SK-N-SH (cell line): ENCODE measurements around the gene LARP1B. TPM values are rescaled to one million over a fixed set of nuclear protein-coding genes. Genes with fewer than 3 reads are reported as not detected.

Experiments used
- CTCF ChIA-PET: fragments of 300-600, 350-600 bp; formaldehyde crosslinking; extraction: SDS; loops from one replicate; lab custom pipeline; 2021; lab: Yijun Ruan, JAX
- POLR2A ChIA-PET: fragments of 350-600 bp; sonication (Branson Sonifier 250); formaldehyde crosslinking; extraction: SDS; loops from one replicate; lab custom pipeline; 2020; ENCODE audit warnings: antibody characterized with exemption, inconsistent platforms; lab: Yijun Ruan, JAX
- DNase-seq: peaks from one replicate; pipeline ENCODE4 v3.0.0; 2012
- H2AFZ ChIP-seq: fragments of 200-600 bp; sonication (generic); 2 replicates; pipeline ENCODE4 v1.8.1; 2016; ENCODE audit warnings: antibody characterized with exemption, mild to moderate bottlenecking, low read depth
- H3F3A ChIP-seq: fragments of 200-600 bp; sonication (generic); replicated peaks from 2 replicates; pipeline ENCODE3; 2016; ENCODE audit warnings: antibody characterized with exemption, mild to moderate bottlenecking; ENCODE audit not compliant: insufficient read depth
- H3K27ac ChIP-seq, 2 experiments: fragments of 200-500 bp in 1 of 2; fragments of 200-600 bp in 1 of 2; sonication (Bioruptor generic) in 1 of 2; sonication (generic), shearing (Covaris generic) in 1 of 2; 2 replicates each; pipeline versions ENCODE4 v1.5.1 to v1.6.1; 2014 to 2016; ENCODE audit warnings: low read depth in 2 of 2, inconsistent platforms in 1 of 2, low read length in 1 of 2, mild to moderate bottlenecking in 1 of 2, mixed read lengths in 1 of 2
- H3K27me3 ChIP-seq: fragments of 200-600 bp; sonication (generic), shearing (Covaris generic); 2 replicates; pipeline ENCODE4 v1.6.1; 2016; ENCODE audit warnings: mixed run types; ENCODE audit not compliant: insufficient read depth
- H3K36me3 ChIP-seq, 2 experiments: fragments of 200-500 bp in 1 of 2; fragments of 200-600 bp in 1 of 2; sonication (Bioruptor generic) in 1 of 2; sonication (generic) in 1 of 2; replicated peaks in 1 of 2; 2 replicates each; pipeline versions ENCODE3 to v1.5.1; 2014 to 2016; ENCODE audit warnings: low read length in 1 of 2, mild to moderate bottlenecking in 1 of 2; ENCODE audit not compliant: insufficient read depth in 2 of 2, control insufficient read depth in 1 of 2
- H3K4me1 ChIP-seq, 2 experiments: fragments of 200-500 bp in 1 of 2; fragments of 200-600 bp in 1 of 2; sonication (Bioruptor generic) in 1 of 2; sonication (generic), shearing (Covaris generic) in 1 of 2; 2 replicates each; pipeline versions ENCODE4 v1.5.1 to v1.6.1; 2014 to 2016; ENCODE audit warnings: low read depth in 1 of 2, low read length in 1 of 2, mixed run types in 1 of 2; ENCODE audit not compliant: insufficient read depth in 2 of 2, control insufficient read depth in 1 of 2
- H3K4me2 ChIP-seq: fragments of 200-600 bp; sonication (generic), shearing (Covaris generic); 2 replicates; pipeline ENCODE4 v1.6.1; 2017; ENCODE audit warnings: mixed run types
- H3K4me3 ChIP-seq, 2 experiments: fragments of 200-500 bp in 1 of 2; fragments of 200-600 bp in 1 of 2; sonication (Bioruptor generic) in 1 of 2; sonication (generic), shearing (Covaris generic) in 1 of 2; 2 replicates each; pipeline versions ENCODE4 v1.5.1 to v1.8.1; 2014 to 2016; ENCODE audit warnings: low read depth in 2 of 2, inconsistent platforms in 1 of 2, low read length in 1 of 2, mild to moderate bottlenecking in 1 of 2, mixed read lengths in 1 of 2, moderate library complexity in 1 of 2
- H3K79me2 ChIP-seq: fragments of 200-600 bp; sonication (generic); 2 replicates; pipeline ENCODE4 v1.8.1; 2017; ENCODE audit warnings: mild to moderate bottlenecking; ENCODE audit not compliant: insufficient read depth
- H3K9ac ChIP-seq: fragments of 200-600 bp; sonication (generic); 2 replicates; pipeline ENCODE4 v1.6.1; 2017; ENCODE audit warnings: mixed run types
- H3K9me2 ChIP-seq: fragments of 200-600 bp; sonication (generic); 2 replicates; pipeline ENCODE4 v1.6.1; 2017; ENCODE audit warnings: mixed run types
- H3K9me3 ChIP-seq: fragments of 200-600 bp; sonication (generic); 2 replicates; pipeline ENCODE4 v1.6.1; 2017; ENCODE audit warnings: mixed run types, mild to moderate bottlenecking, moderate library complexity
- H4K20me1 ChIP-seq: fragments of 200-600 bp; sonication (generic); 2 replicates; pipeline ENCODE4 v1.6.1; 2017; ENCODE audit warnings: mild to moderate bottlenecking, mixed run types; ENCODE audit not compliant: insufficient read depth
- FOSL2 ChIP-seq: IDR thresholded peaks from 2 replicates; pipeline ENCODE4 v1.4.0; 2012; ENCODE audit warnings: low read depth, mild to moderate bottlenecking, moderate library complexity, borderline replicate concordance
- JUND ChIP-seq: IDR thresholded peaks from 2 replicates; pipeline ENCODE4 v1.4.0; 2012
- NFIC ChIP-seq: IDR thresholded peaks from 2 replicates; pipeline ENCODE4 v1.4.0; 2012; ENCODE audit warnings: borderline replicate concordance
- NRF1 ChIP-seq: IDR thresholded peaks from 2 replicates; pipeline ENCODE4 v1.6.1; 2012; ENCODE audit warnings: low read depth, mild to moderate bottlenecking, low read length
- RCOR1 ChIP-seq: fragments of 150-350 bp; IDR thresholded peaks from 2 replicates; pipeline ENCODE4 v1.6.1; 2017; ENCODE audit warnings: antibody characterized with exemption, low read length
- WGBS: methylation state at CpG from one replicate; pipeline ENCODE4 v1.1.6; 2017; ENCODE audit warnings: low lambda C conversion rate; 5-methylcytosine and 5-hydroxymethylcytosine counted together
- polyA plus RNA-seq, 3 experiments: library from polyadenylated mRNA; depleted of rRNA; stranded (reverse); fragments of >200 nt; gene quantifications; 2 replicates each; pipeline ENCODE4 v1.2.3, GENCODE V29; 2012
- TF ChIP-seq, protein P1 (sequence below): fragments of 150-350 bp; IDR thresholded peaks from 2 replicates; pipeline ENCODE4 v1.6.1; 2016; ENCODE audit warnings: mild to moderate bottlenecking, low read depth, low read length
- TF ChIP-seq, protein P2 (sequence below): IDR thresholded peaks from 2 replicates; pipeline ENCODE4 v1.4.0; 2012; ENCODE audit warnings: low read depth, borderline replicate concordance
- TF ChIP-seq, protein P3 (sequence below): IDR thresholded peaks from 2 replicates; pipeline ENCODE4 v1.4.0; 2012; ENCODE audit warnings: low read depth, borderline replicate concordance
- TF ChIP-seq, protein P4 (sequence below): IDR thresholded peaks from 2 replicates; pipeline ENCODE4 v1.4.0; 2012; ENCODE audit warnings: low read depth

LARP1B gene
- polyA plus RNA-seq, 1 of the 3 experiments (the other 2 are of a cell fraction) = 4.8 TPM

DNA sequence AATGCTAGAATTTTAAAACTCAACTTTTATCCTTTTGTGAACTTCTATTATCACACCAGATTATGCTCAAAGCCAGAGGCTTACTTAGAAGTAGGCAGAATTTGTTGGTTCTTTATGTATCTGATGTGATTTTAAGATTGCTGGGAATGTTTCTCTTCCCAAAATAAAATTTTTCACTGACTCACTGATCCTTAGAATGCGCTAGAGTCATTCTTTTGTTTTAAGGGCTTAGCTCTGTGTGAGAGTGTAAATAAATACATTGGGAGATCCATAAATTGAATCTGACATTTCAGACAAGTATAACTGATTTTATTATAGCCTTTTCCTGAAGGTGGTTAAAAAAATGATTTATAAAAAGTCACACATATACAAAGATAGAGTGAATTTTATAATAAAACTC lies 101.3 kb downstream of the LARP1B start (continued):
- TF ChIP-seq, protein P1, sequence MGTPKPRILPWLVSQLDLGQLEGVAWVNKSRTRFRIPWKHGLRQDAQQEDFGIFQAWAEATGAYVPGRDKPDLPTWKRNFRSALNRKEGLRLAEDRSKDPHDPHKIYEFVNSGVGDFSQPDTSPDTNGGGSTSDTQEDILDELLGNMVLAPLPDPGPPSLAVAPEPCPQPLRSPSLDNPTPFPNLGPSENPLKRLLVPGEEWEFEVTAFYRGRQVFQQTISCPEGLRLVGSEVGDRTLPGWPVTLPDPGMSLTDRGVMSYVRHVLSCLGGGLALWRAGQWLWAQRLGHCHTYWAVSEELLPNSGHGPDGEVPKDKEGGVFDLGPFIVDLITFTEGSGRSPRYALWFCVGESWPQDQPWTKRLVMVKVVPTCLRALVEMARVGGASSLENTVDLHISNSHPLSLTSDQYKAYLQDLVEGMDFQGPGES = no peak
- TF ChIP-seq, protein P2, sequence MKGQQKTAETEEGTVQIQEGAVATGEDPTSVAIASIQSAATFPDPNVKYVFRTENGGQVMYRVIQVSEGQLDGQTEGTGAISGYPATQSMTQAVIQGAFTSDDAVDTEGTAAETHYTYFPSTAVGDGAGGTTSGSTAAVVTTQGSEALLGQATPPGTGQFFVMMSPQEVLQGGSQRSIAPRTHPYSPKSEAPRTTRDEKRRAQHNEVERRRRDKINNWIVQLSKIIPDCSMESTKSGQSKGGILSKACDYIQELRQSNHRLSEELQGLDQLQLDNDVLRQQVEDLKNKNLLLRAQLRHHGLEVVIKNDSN = no peak
- no peak for TF ChIP-seq NFIC
- TF ChIP-seq, protein P3, sequence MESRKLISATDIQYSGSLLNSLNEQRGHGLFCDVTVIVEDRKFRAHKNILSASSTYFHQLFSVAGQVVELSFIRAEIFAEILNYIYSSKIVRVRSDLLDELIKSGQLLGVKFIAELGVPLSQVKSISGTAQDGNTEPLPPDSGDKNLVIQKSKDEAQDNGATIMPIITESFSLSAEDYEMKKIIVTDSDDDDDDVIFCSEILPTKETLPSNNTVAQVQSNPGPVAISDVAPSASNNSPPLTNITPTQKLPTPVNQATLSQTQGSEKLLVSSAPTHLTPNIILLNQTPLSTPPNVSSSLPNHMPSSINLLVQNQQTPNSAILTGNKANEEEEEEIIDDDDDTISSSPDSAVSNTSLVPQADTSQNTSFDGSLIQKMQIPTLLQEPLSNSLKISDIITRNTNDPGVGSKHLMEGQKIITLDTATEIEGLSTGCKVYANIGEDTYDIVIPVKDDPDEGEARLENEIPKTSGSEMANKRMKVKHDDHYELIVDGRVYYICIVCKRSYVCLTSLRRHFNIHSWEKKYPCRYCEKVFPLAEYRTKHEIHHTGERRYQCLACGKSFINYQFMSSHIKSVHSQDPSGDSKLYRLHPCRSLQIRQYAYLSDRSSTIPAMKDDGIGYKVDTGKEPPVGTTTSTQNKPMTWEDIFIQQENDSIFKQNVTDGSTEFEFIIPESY = no peak

DNA sequence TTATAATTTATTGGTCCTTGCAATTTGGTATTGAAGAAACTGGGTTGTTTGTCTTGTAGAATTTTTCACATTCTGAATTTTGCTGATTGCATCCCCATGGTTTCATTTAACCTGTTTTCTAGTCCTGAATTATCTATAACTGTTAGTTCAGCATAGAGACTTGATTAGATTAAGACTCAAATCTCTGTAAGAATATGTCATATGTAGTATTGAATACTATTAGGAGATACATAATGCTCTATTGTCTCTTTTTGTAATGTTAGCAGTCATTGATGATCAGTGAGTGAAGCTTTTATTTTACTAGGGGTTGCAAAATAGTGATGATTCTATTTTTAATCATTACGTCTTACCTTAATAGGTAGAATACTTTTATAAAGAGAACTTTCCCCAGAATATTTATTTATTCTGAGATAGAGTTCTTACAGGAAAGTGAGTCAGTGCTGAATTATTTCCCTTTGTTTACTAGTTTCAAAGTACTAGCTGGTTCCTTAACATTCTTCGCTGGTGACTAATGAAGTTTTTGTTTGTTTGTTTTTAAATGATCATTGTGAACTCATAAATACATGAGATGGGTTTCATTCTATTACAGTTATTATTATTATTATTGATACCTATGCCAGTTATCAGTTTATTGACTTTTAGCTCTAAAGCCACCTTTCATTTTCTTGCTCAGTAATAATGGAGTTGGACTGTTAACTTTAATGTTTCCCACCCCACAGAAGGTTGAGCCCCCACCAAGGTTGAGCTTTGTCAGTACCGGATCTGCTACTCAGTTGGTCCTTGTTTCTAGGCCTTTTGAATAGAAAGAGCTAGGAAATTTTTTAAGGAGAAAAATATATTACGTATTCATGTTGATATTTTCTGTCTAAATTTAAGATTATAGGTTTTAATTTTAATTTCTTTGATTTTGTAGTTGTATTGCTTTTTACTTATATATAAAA lies 102.3 kb downstream of the LARP1B start:
- TF ChIP-seq, protein P4, sequence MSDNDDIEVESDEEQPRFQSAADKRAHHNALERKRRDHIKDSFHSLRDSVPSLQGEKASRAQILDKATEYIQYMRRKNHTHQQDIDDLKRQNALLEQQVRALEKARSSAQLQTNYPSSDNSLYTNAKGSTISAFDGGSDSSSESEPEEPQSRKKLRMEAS = no peak
- TF ChIP-seq FOSL2 = peak; percentile 41; the same call in 1 of the 2 replicates
- TF ChIP-seq JUND = peak; percentile 61
- no peaks in the 10 kb centered on the region for H3K9me2 ChIP-seq
- no peak overlapping the region for H3K4me3 ChIP-seq
- no peaks in the 10 kb centered on the region for H3K9me3 ChIP-seq
- 64% methylated on average over 4 of the region's 4 CpGs for WGBS
- no peaks in the 10 kb centered on the region for H3K79me2 ChIP-seq
- H3K9ac ChIP-seq = no peak overlapping the region
- no peak overlapping the region; the same call in 1 of the 2 replicates for H2AFZ ChIP-seq
- H3K4me2 ChIP-seq = no peak overlapping the region
- H3K4me1 ChIP-seq = peaks cover 0 to 11% of the 10 kb centered on the region in 2 experiments; a peak in 2 of 4 replicates
- H3F3A ChIP-seq = peaks cover 8% of the 10 kb centered on the region
- no peaks in the 10 kb centered on the region for H3K27me3 ChIP-seq
- CTCF ChIA-PET = no interaction called here
- no peaks in the 10 kb centered on the region for H4K20me1 ChIP-seq
- DNase-seq = no peak
- no peak overlapping the region for H3K27ac ChIP-seq
- H3K36me3 ChIP-seq = peaks cover 0 to 12% of the 10 kb centered on the region in 2 experiments
- POLR2A ChIA-PET = no interaction called here

DNA sequence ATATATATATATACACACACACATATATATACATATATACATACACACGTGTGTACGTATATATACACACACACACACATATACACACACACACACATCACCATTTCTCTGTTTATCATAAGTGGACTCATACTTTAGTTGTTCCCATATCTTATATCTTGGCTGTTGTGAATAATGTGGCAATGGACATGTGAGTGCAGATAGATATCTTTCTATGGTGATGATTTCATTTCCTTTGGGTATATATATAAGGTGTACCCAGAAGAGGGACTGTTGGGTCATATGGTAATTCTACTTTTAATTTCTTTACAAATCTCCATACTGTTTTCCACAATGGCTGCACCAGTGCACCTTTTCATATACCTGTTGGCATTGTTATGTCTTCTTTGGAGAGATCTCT lies 105.9 kb downstream of the LARP1B start:
- WGBS = 93% methylated on average over 2 of the region's 2 CpGs

More for the DNA sequence above, 105.9 kb downstream of the LARP1B start:
- H4K20me1 ChIP-seq = no peaks in the 10 kb centered on the region
- H3K4me2 ChIP-seq = no peak overlapping the region
- no peak overlapping the region for H3K27ac ChIP-seq
- H3K9me3 ChIP-seq = no peaks in the 10 kb centered on the region
- peaks cover 0 to 18% of the 10 kb centered on the region in 2 experiments for H3K36me3 ChIP-seq
- POLR2A ChIA-PET = no interaction called here
- peaks cover 14% of the 10 kb centered on the region for H3F3A ChIP-seq
- CTCF ChIA-PET = no interaction called here
- no peak overlapping the region for H3K9ac ChIP-seq
- no peak for TF ChIP-seq RCOR1
- TF ChIP-seq NRF1 = no peak
- H3K27me3 ChIP-seq = no peaks in the 10 kb centered on the region
- H2AFZ ChIP-seq = no peak overlapping the region
- H3K9me2 ChIP-seq = no peaks in the 10 kb centered on the region; the same call in 1 of the 2 replicates
- no peak overlapping the region for H3K4me3 ChIP-seq
- no peaks in the 10 kb centered on the region; the same call in 1 of the 2 replicates for H3K79me2 ChIP-seq
- H3K4me1 ChIP-seq = peaks cover 0 to 11% of the 10 kb centered on the region in 2 experiments; a peak in 2 of 4 replicates
- no peak for DNase-seq
